Endothelial cell of umbilical vein (primary cell): ENCODE measurements around the gene CARMIL1. TPM values are rescaled to one million over a fixed set of nuclear protein-coding genes. Genes with fewer than 3 reads are reported as not detected.

Experiments used
- BruUV-seq: library from RNA; stranded (reverse); fragments of 400-500 nt; replicated peaks from 2 replicates; lab custom pipeline; 2021; lab: Mats Ljungman, UMichigan
- CTCF ChIA-PET: fragments of 300-600, 350-600 bp; sonication (Branson Sonifier 250); formaldehyde crosslinking; loops from one replicate; lab custom pipeline; 2021; ENCODE audit warnings: antibody characterized with exemption, inconsistent platforms; lab: Charles Lee
- POLR2A ChIA-PET: fragments of 300-600, 350-600 bp; sonication (Branson Sonifier 250); formaldehyde crosslinking; loops from one replicate; lab custom pipeline; 2021; ENCODE audit warnings: antibody characterized with exemption, inconsistent platforms; lab: Charles Lee
- DNase-seq: peaks from one replicate; pipeline ENCODE4 v3.0.0-alpha.2; 2011; ENCODE audit warnings: low read depth, low spot score
- FAIRE-seq: peaks from 2 replicates; lab custom pipeline; 2011; peaks lifted over from hg19 to GRCh38; lab: Jason Lieb, UNC
- H2AFZ ChIP-seq: 2 replicates; pipeline ENCODE4 v1.6.0; 2012; ENCODE audit warnings: low read depth, low read length, control low read depth, inconsistent platforms
- H3K27ac ChIP-seq: 2 replicates; pipeline ENCODE4 v1.5.1; 2011; ENCODE audit warnings: low read depth, mild to moderate bottlenecking, control low read depth, low read length, moderate library complexity; ENCODE audit not compliant: insufficient read depth
- H3K27me3 ChIP-seq, 2 experiments: 2 replicates each; pipeline versions ENCODE4 v1.6.0 to v1.6.1; 2011; ENCODE audit warnings: low read length in 2 of 2, mixed read lengths in 1 of 2; ENCODE audit not compliant: control insufficient read depth in 2 of 2, insufficient read depth in 2 of 2
- H3K36me3 ChIP-seq, 2 experiments: 2 replicates in 1 of 2; 3 replicates in 1 of 2; pipeline ENCODE4 v1.5.1; 2011; ENCODE audit warnings: low read length in 2 of 2, mild to moderate bottlenecking in 1 of 2, moderate library complexity in 1 of 2; ENCODE audit not compliant: control insufficient read depth in 2 of 2, insufficient read depth in 2 of 2; ENCODE audit errors: extremely low read depth in 1 of 2
- H3K4me1 ChIP-seq: 3 replicates; pipeline ENCODE4 v1.5.1; 2011; ENCODE audit warnings: mild to moderate bottlenecking, low read length; ENCODE audit not compliant: control insufficient read depth, insufficient read depth; ENCODE audit errors: extremely low read depth
- H3K4me2 ChIP-seq: 2 replicates; pipeline ENCODE4 v1.6.1; 2011; ENCODE audit warnings: low read length, control low read depth, mixed read lengths; ENCODE audit not compliant: insufficient read depth
- H3K4me3 ChIP-seq, 3 experiments: fragments of 200-600 bp in 1 of 3; sonication (generic), shearing (Covaris generic) in 1 of 3; replicated peaks in 1 of 3; 2 replicates each; pipeline ENCODE4 v1.5.1; 2011 to 2016; ENCODE audit warnings: control low read depth in 3 of 3, low read length in 3 of 3, mild to moderate bottlenecking in 2 of 3, inconsistent platforms in 1 of 3, low read depth in 1 of 3, moderate library complexity in 1 of 3; ENCODE audit not compliant: insufficient read depth in 1 of 3
- H3K79me2 ChIP-seq: 2 replicates; pipeline ENCODE4 v1.6.0; 2012; ENCODE audit warnings: low read length, inconsistent platforms; ENCODE audit not compliant: control insufficient read depth, insufficient read depth
- H3K9ac ChIP-seq: replicated peaks from 2 replicates; pipeline ENCODE3; 2011; ENCODE audit warnings: low read length, control low read depth; ENCODE audit not compliant: insufficient read depth; ENCODE audit errors: extremely low read depth
- H3K9me1 ChIP-seq: replicated peaks from 3 replicates; pipeline ENCODE4 v1.6.0; 2011; ENCODE audit warnings: mild to moderate bottlenecking, low read length; ENCODE audit not compliant: control insufficient read depth, insufficient read depth; ENCODE audit errors: extremely low read depth
- H3K9me3 ChIP-seq: replicated peaks from 2 replicates; pipeline ENCODE4 v1.5.1; 2012; ENCODE audit warnings: low read length, inconsistent platforms; ENCODE audit not compliant: control insufficient read depth, insufficient read depth
- H4K20me1 ChIP-seq: replicated peaks from 2 replicates; pipeline ENCODE3; 2011; ENCODE audit warnings: mild to moderate bottlenecking, low read length; ENCODE audit not compliant: control insufficient read depth, insufficient read depth; ENCODE audit errors: extremely low read depth
- EZH2 ChIP-seq: IDR thresholded peaks from 2 replicates; pipeline ENCODE4 v1.6.1; 2012; ENCODE audit warnings: borderline replicate concordance, low read depth, mild to moderate bottlenecking, moderate library complexity, low read length, inconsistent platforms; ENCODE audit not compliant: severe bottlenecking
- GATA2 ChIP-seq: IDR thresholded peaks from 2 replicates; pipeline ENCODE4 v1.7.0; 2011; ENCODE audit warnings: low read depth, mild to moderate bottlenecking, moderate library complexity, mixed read lengths, low read length; ENCODE audit not compliant: insufficient read length, insufficient read depth
- JUN ChIP-seq: IDR thresholded peaks from 2 replicates; pipeline ENCODE4 v1.6.1; 2011; ENCODE audit warnings: borderline replicate concordance, low read depth; ENCODE audit not compliant: insufficient read length, insufficient read depth
- MYC ChIP-seq: IDR thresholded peaks from one replicate; pipeline ENCODE4 v1.6.1; 2011; ENCODE audit warnings: mild to moderate bottlenecking, low read depth, low read length
- POLR2A ChIP-seq: IDR thresholded peaks from 2 replicates; pipeline ENCODE4 v1.6.1; 2012; ENCODE audit warnings: low read depth, mild to moderate bottlenecking, control low read depth, low read length
- POLR2AphosphoS5 ChIP-seq: IDR thresholded peaks from 2 replicates; pipeline ENCODE4 v1.6.1; 2012; ENCODE audit warnings: low read depth, mild to moderate bottlenecking, control low read depth, low read length, moderate library complexity; ENCODE audit not compliant: insufficient read depth
- dilution Hi-C: fragments of 300-500 bp; cut with MboI; formaldehyde crosslinking; loops from one replicate; pipeline ENCODE4 v1.15.0; 2019; ENCODE audit warnings: low sequenced_read_pairs; ENCODE audit not compliant: extremely low pct_ligation_motif_present
- intact Hi-C: fragments of 100-400 bp; cut with micrococcal nuclease; formaldehyde crosslinking; loops from one replicate; pipeline ENCODE4 v1.10.0; 2022
- polyA plus RNA-seq, 4 experiments: library from polyadenylated mRNA; depleted of rRNA in 3 of 4; stranded (reverse) in 3 of 4; unstranded in 1 of 4; fragments of >200 nt; gene quantifications; 2 replicates each; pipeline versions ENCODE4 v1.2.1 to v1.2.3, GENCODE V29; 2011 to 2012; ENCODE audit warnings: missing spikeins in 1 of 4
- total RNA-seq: library from RNA; stranded (reverse); gene quantifications from 2 replicates; pipeline ENCODE4 v1.2.3, GENCODE V29; 2021
- TF ChIP-seq, protein P1 (sequence below): IDR thresholded peaks from 2 replicates; pipeline ENCODE4 v1.6.1; 2011; ENCODE audit not compliant: insufficient read depth, insufficient read length
- TF ChIP-seq, protein P2 (sequence below), 2 donors: IDR thresholded peaks; 1 replicate in 1 of 2; 2 replicates in 1 of 2; pipeline ENCODE4 v1.5.1; 2011; ENCODE audit warnings: low read length in 2 of 2, mild to moderate bottlenecking in 2 of 2, moderate library complexity in 2 of 2, control low read depth in 1 of 2, inconsistent platforms in 1 of 2, low read depth in 1 of 2; ENCODE audit not compliant: insufficient read depth in 1 of 2; ENCODE audit errors: extremely low read depth in 1 of 2

CARMIL1 gene
- total and polyA plus RNA-seq, 2 donors (not counting 3 experiments of a cell fraction or from before 2014, with no cell fraction given): 1.3 to 8.7 TPM

DNA sequence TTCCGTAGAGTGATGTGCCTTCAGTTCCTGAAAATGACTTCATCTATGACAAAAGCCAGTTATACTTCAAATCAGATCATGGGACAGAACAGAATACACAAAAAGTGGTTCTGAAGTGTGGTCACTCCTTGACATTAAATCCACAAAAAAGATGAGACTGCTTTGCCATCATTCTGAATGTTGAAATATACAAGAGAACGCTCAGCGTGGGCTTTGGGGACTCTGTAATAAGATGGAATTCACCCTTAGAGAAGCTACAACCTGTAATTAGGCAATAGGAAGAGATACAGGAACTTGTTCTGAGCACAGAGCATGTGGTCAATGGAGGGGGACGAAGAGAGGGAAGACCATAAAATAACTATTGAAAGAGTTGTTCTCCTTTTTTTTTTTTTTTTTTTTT is 184.3 kb downstream of the CARMIL1 start:
- no peaks in the 10 kb centered on the region for H3K9me3 ChIP-seq
- H3K4me1 ChIP-seq: no peaks in the 10 kb centered on the region
- H3K4me3 ChIP-seq: no peak overlapping the region
- no peaks in the 10 kb centered on the region for H3K9me1 ChIP-seq
- ChIA-PET POLR2A (no interaction called here), CTCF (no interaction called here)
- H3K27ac ChIP-seq: no peak overlapping the region
- no peak overlapping the region for H3K4me2 ChIP-seq
- no peaks in the 10 kb centered on the region for H3K27me3 ChIP-seq
- H3K79me2 ChIP-seq: no peaks in the 10 kb centered on the region
- intact Hi-C loops: no loop called here
- H3K36me3 ChIP-seq: no peaks in the 10 kb centered on the region
- H2AFZ ChIP-seq: no peak overlapping the region
- H3K9ac ChIP-seq: no peak overlapping the region
- dilution Hi-C loops: no loop called here
- FAIRE-seq (no peak), DNase-seq (no peak)
- BruUV-seq: no TSS peak
- no peaks in the 10 kb centered on the region for H4K20me1 ChIP-seq
- TF ChIP-seq EZH2 (no peak), POLR2AphosphoS5 (no peak), MYC (no peak), POLR2A (no peak), GATA2 (no peak), JUN (no peak)
- TF ChIP-seq, protein P1, sequence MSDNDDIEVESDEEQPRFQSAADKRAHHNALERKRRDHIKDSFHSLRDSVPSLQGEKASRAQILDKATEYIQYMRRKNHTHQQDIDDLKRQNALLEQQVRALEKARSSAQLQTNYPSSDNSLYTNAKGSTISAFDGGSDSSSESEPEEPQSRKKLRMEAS: no peak
- TF ChIP-seq, protein P2, sequence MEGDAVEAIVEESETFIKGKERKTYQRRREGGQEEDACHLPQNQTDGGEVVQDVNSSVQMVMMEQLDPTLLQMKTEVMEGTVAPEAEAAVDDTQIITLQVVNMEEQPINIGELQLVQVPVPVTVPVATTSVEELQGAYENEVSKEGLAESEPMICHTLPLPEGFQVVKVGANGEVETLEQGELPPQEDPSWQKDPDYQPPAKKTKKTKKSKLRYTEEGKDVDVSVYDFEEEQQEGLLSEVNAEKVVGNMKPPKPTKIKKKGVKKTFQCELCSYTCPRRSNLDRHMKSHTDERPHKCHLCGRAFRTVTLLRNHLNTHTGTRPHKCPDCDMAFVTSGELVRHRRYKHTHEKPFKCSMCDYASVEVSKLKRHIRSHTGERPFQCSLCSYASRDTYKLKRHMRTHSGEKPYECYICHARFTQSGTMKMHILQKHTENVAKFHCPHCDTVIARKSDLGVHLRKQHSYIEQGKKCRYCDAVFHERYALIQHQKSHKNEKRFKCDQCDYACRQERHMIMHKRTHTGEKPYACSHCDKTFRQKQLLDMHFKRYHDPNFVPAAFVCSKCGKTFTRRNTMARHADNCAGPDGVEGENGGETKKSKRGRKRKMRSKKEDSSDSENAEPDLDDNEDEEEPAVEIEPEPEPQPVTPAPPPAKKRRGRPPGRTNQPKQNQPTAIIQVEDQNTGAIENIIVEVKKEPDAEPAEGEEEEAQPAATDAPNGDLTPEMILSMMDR (IDR thresholded peaks at IDR 0.05; ENCODE audit: extremely low read depth in 1 of 2, insufficient read depth in 1 of 2, low read depth in 1 of 2, low read length in 2 of 2): no peak
